Ectodermal cell (in vitro differentiated cells): ENCODE data around the gene ACSS1.

Source experiments
- H3K27ac ChIP-seq: 2 replicates; pipeline ENCODE4 v1.7.0; 2013; ENCODE audit warnings: mild to moderate bottlenecking, low read depth, low read length; ENCODE audit not compliant: insufficient read depth, poor library complexity, severe bottlenecking
- H3K27me3 ChIP-seq: 2 replicates; pipeline ENCODE4 v1.7.0; 2013; ENCODE audit warnings: mild to moderate bottlenecking, low read length; ENCODE audit not compliant: insufficient read depth, control insufficient read depth, poor library complexity, severe bottlenecking
- H3K36me3 ChIP-seq: one replicate; pipeline ENCODE4 v1.7.0; 2013; ENCODE audit warnings: low read length; ENCODE audit not compliant: control insufficient read depth, insufficient read depth
- H3K4me1 ChIP-seq: one replicate; pipeline ENCODE4 v1.7.0; 2013; ENCODE audit warnings: low read length; ENCODE audit not compliant: control insufficient read depth, insufficient read depth
- H3K4me3 ChIP-seq: 2 replicates; pipeline ENCODE4 v1.7.0; 2013; ENCODE audit warnings: low read depth, low read length, control low read depth; ENCODE audit not compliant: insufficient read depth
- H3K9me3 ChIP-seq: 2 replicates; pipeline ENCODE4 v1.7.0; 2013; ENCODE audit warnings: mild to moderate bottlenecking, low read length, moderate library complexity; ENCODE audit not compliant: control insufficient read depth
- WGBS, 2 experiments: methylation state at CpG; one replicate each; pipeline ENCODE4 v1.1.7; 2013; ENCODE audit warnings: missing lambda C conversion rate in 2 of 2; 5-methylcytosine and 5-hydroxymethylcytosine counted together

ACSS1 gene

DNA sequence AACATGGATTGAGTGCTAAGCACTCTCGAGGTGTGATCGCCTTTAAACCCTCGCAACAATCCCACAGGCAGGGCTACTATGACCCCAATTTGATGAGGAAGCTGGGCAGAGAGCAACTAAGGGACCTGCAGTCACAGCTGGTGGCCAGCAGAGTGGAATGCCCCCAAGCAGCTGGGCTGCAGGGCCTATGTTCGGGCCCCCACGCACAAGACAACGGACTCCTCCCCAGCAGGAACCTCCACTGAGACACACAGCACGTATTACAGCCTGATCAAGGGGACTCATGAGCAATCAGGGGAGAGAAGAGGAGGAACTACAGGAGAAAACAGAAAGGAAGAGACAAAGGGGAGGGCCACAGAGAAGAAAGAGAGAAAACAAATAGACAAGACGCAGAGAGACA is 87.2 kb downstream of the ACSS1 start:
- H3K4me1 ChIP-seq, result no peaks in the 10 kb centered on the region
- peaks cover 24% of the 10 kb centered on the region for H3K36me3 ChIP-seq
- H3K27ac ChIP-seq, result no peak overlapping the region
- H3K27me3 ChIP-seq, result no peaks in the 10 kb centered on the region
- 81 to 89% methylated on average over 8 of the region's 8 CpGs for WGBS, 2 experiments
- no peaks in the 10 kb centered on the region for H3K9me3 ChIP-seq
- H3K4me3 ChIP-seq, result no peak overlapping the region

DNA sequence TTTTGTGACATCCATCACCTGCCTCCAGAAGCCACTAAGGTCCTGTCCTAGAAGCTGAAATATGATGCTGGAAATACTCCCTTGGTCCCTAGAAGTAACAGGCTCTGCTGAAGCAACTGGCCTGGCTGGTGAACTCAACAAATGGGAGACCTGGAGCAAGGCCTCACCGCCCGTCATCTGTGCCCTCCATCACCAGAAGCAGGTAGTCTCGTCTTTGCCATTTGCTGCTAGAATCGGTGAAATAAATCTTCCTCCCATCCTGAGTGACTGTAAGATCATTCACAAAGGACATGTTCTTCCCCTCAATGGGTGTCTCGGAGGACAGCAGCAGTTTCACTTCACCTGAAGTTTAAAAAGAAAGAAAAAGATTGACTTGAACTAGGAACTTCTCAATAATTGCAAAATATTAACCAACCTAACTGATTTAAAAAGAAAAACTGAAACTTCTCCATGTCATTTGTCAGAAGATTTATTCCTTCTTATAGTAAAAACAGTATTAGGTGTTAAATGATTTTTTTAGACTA is 87.8 kb downstream of the ACSS1 start:
- Histone ChIP-seq H3K4me3 (no peak overlapping the region), H3K27ac (no peak overlapping the region), H3K27me3 (no peaks in the 10 kb centered on the region), H3K9me3 (no peaks in the 10 kb centered on the region), H3K4me1 (no peaks in the 10 kb centered on the region), H3K36me3 (peaks cover 24% of the 10 kb centered on the region)
- 92 to 99% methylated on average over 5 of the region's 5 CpGs for WGBS, 2 experiments

GRCh38 chr20:24969186-24970029 is 88.5 kb downstream of the ACSS1 start:
- no peaks in the 10 kb centered on the region for H3K9me3 ChIP-seq
- H3K4me3 ChIP-seq, result no peak overlapping the region
- no peaks in the 10 kb centered on the region for H3K27me3 ChIP-seq
- peaks cover 25% of the 10 kb centered on the region for H3K36me3 ChIP-seq
- no peak overlapping the region for H3K27ac ChIP-seq
- WGBS, 2 experiments, result 95% methylated on average over 19 of the region's 19 CpGs
- no peaks in the 10 kb centered on the region for H3K4me1 ChIP-seq

DNA sequence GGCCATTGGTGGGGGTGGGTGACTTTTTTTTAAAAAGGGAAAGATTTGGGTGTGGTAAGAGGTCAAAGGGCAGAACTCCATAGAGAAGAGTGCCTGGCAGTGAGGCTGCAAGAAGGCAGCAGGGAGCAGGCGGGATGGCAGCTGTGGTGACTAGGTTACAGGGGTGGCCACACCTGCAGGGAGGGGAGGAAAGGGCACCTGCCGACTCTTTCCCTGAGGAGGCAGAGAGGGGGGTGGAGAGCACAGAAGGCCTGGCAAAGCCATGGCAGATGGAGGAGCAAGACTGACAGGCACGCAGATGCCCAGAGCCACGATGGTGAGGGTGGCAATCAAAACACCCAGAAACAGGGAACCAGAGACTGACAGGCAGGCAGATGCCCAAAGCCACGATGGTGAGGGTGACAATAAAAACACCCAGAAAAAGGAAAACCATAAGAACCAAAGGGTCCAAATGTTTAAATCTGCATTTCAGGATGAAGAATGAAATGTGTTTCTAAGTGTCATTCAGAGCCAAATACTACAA is 89.6 kb downstream of the ACSS1 start:
- Histone ChIP-seq H3K4me1 (no peaks in the 10 kb centered on the region), H3K27ac (no peak overlapping the region), H3K27me3 (no peaks in the 10 kb centered on the region), H3K9me3 (no peaks in the 10 kb centered on the region), H3K4me3 (no peak overlapping the region), H3K36me3 (peaks cover 27% of the 10 kb centered on the region)
- 94 to 97% methylated on average over 5 of the region's 5 CpGs for WGBS, 2 experiments

DNA sequence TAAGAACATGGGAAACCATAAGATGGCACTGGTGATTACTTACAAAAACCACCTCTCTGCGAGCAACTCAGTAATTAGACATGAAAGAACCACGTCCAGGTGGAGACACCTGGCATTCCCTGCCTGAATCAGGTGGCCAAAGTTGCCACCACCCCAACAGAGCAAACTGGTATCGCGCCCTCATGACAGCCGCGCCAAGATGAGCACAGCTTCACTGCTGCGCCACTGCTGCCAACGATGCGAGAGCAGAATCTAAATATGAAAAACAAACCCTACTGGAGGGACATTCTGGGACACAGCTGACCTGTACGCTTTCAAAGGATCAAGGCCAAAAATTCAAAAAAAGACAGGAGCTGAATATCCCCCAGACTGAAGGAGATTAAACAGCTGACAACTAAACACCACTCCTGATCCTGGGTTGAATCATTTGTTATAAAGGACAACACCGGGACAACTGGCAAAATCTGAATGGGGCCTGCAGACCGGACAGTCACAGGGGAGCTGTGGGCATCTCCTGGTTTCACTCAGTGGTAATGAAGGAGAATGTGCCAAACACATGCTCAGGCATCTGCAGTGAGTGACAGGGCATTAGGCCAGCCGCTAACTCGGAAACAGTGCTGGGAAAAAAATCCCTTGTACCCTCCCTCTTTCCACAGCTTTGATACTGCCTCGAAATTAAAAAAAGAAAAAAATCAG is 91.5 kb downstream of the ACSS1 start:
- Histone ChIP-seq H3K4me1 (no peaks in the 10 kb centered on the region), H3K27me3 (no peaks in the 10 kb centered on the region), H3K4me3 (no peak overlapping the region), H3K36me3 (peaks cover 15% of the 10 kb centered on the region), H3K27ac (no peak overlapping the region), H3K9me3 (no peaks in the 10 kb centered on the region)
- 94 to 96% methylated on average over 15 of the region's 15 CpGs for WGBS, 2 experiments

- no peaks in the 10 kb centered on the region for H3K9me3 ChIP-seq
- no peak overlapping the region for H3K27ac ChIP-seq
- WGBS, 2 experiments, result 94% methylated on average over 7 of the region's 7 CpGs
- H3K36me3 ChIP-seq, result peaks cover 17% of the 10 kb centered on the region
- H3K27me3 ChIP-seq, result no peaks in the 10 kb centered on the region
- H3K4me1 ChIP-seq, result no peaks in the 10 kb centered on the region
- no peak overlapping the region for H3K4me3 ChIP-seq
These were observed 92.6 kb downstream of the ACSS1 start for GRCh38 chr20:24965065-24965919.

DNA sequence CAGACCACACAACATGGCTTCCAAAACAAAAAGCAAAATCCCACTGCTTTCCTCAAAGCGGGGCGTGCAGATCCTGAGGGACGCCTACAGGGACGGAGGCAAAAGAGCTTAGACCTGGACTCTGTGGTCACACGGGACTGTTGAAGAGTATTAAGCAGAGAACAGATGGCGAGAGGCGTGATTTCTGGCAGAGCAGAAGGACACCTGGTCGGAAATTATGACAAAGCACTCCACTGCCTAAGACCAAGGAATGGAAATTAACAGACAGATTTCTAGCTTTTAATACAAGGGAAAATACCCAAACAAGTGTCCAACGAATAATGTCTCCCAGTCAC is 93.5 kb downstream of the ACSS1 start:
- Histone ChIP-seq H3K4me3 (no peak overlapping the region), H3K27me3 (no peaks in the 10 kb centered on the region), H3K27ac (no peak overlapping the region), H3K4me1 (no peaks in the 10 kb centered on the region), H3K36me3 (peaks cover 15% of the 10 kb centered on the region), H3K9me3 (no peaks in the 10 kb centered on the region)
- 94 to 95% methylated on average over 9 of the region's 9 CpGs for WGBS, 2 experiments

GRCh38 chr20:24963672-24964505 is 94.0 kb downstream of the ACSS1 start:
- H3K9me3 ChIP-seq, result no peaks in the 10 kb centered on the region
- H3K27me3 ChIP-seq, result no peaks in the 10 kb centered on the region
- no peak overlapping the region for H3K27ac ChIP-seq
- H3K36me3 ChIP-seq, result peaks cover 11% of the 10 kb centered on the region
- H3K4me1 ChIP-seq, result no peaks in the 10 kb centered on the region
- WGBS, 2 experiments, result 95 to 96% methylated on average over 21 of the region's 21 CpGs
- H3K4me3 ChIP-seq, result no peak overlapping the region

DNA sequence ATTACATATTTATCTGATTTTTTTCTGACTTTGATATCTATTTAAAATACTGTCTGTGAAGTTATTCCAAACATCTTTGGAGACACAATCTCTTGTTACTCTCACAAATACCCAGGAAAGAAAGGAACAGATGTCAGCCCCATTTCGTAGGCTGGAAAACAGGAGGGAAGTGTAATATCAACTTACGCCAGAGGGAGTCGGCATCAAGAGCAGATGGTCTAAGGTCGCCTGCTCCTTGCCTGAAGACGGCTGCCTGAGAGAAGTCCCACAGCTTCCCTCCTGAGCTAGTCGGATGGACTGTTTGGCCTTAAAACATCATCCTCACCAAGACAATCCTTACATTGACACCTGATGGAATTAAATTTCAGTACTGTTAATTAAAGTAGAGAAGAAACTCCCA is 95.4 kb downstream of the ACSS1 start:
- peaks cover 9% of the 10 kb centered on the region for H3K36me3 ChIP-seq
- no peak overlapping the region for H3K27ac ChIP-seq
- H3K4me1 ChIP-seq, result no peaks in the 10 kb centered on the region
- no peaks in the 10 kb centered on the region for H3K27me3 ChIP-seq
- no peak overlapping the region for H3K4me3 ChIP-seq
- WGBS, 2 experiments, result 85 to 91% methylated on average over 6 of the region's 6 CpGs
- no peaks in the 10 kb centered on the region for H3K9me3 ChIP-seq
